Bronchial epithelial cell (primary cell): ENCODE data around the gene AMOTL2. TPM values are rescaled to one million over a fixed set of nuclear protein-coding genes. Genes with fewer than 3 reads are reported as not detected.

Experiments used
- DNase-seq: peaks from one replicate; pipeline ENCODE4 v3.0.0-alpha.2; 2010; ENCODE audit warnings: low read depth
- FAIRE-seq: peaks from 2 replicates; lab custom pipeline; 2011; peaks lifted over from hg19 to GRCh38; lab: Jason Lieb, UNC
- H3K27me3 ChIP-seq: 2 replicates; pipeline ENCODE4 v1.5.1; 2011; ENCODE audit warnings: low read length; ENCODE audit not compliant: control insufficient read depth, insufficient read depth
- H3K36me3 ChIP-seq: 2 replicates; pipeline ENCODE4 v1.5.1; 2011; ENCODE audit warnings: low read length; ENCODE audit not compliant: control insufficient read depth, insufficient read depth
- H3K4me3 ChIP-seq: 2 replicates; pipeline ENCODE4 v1.5.1; 2011; ENCODE audit warnings: mild to moderate bottlenecking, low read depth, low read length, control low read depth
- CTCF ChIP-seq: IDR thresholded peaks from 2 replicates; pipeline ENCODE4 v1.5.1; 2011; ENCODE audit warnings: mild to moderate bottlenecking, moderate library complexity, low read length, control low read depth, inconsistent platforms; ENCODE audit not compliant: insufficient read depth, severe bottlenecking
- total RNA-seq: library from RNA; depleted of rRNA; stranded (reverse); fragments of >200 nt; gene quantifications from 2 replicates; pipeline ENCODE4 v1.2.1, GENCODE V29; 2014

The AMOTL2 gene
- total RNA-seq, 1 donor from 2014 or later: 54.2 TPM

GRCh38 chr3:134366928-134367811 is 7.1 kb downstream of the AMOTL2 start:
- peaks cover 56% of the 10 kb centered on the region for H3K36me3 ChIP-seq
- H3K4me3 ChIP-seq: no peak overlapping the region
- H3K27me3 ChIP-seq: no peaks in the 10 kb centered on the region
- DNase-seq (no peak), FAIRE-seq (no peak)
- no peak for TF ChIP-seq CTCF

GRCh38 chr3:134366221-134366927 is 7.9 kb downstream of the AMOTL2 start:
- peak; percentile 55 for FAIRE-seq

GRCh38 chr3:134365766-134366065 is 8.5 kb downstream of the AMOTL2 start:
- Histone ChIP-seq H3K4me3 (no peak overlapping the region), H3K27me3 (no peaks in the 10 kb centered on the region), H3K36me3 (peaks cover 63% of the 10 kb centered on the region)
- no peak for FAIRE-seq
- TF ChIP-seq CTCF: no peak
- DNase-seq: no peak

More at GRCh38 chr3:134366221-134366927, 7.9 kb downstream of the AMOTL2 start:
- no peak for TF ChIP-seq CTCF
- H3K27me3 ChIP-seq: no peaks in the 10 kb centered on the region
- no peak overlapping the region for H3K4me3 ChIP-seq
- no peak for DNase-seq
- peaks cover 64% of the 10 kb centered on the region for H3K36me3 ChIP-seq

GRCh38 chr3:134364936-134365765 is 9.1 kb downstream of the AMOTL2 start:
- no peaks in the 10 kb centered on the region for H3K27me3 ChIP-seq
- FAIRE-seq (no peak), DNase-seq (no peak)
- no peak for TF ChIP-seq CTCF
- H3K4me3 ChIP-seq: no peak overlapping the region
- peaks cover 64% of the 10 kb centered on the region for H3K36me3 ChIP-seq

- H3K4me3 ChIP-seq: no peak overlapping the region
- DNase-seq: peak; percentile 83
- no peak for TF ChIP-seq CTCF
- FAIRE-seq: no peak
- peaks cover 67% of the 10 kb centered on the region for H3K36me3 ChIP-seq
- no peaks in the 10 kb centered on the region for H3K27me3 ChIP-seq
Measured at GRCh38 chr3:134364061-134364935, 9.9 kb downstream of the AMOTL2 start.
